HG03439 (cell line): ENCODE results near the gene COQ7.

ENCODE experiments used
- ATAC-seq: cut with Tn5 transposase; IDR thresholded peaks from one replicate; pipeline ENCODE4 v1.9.1; 2021; ENCODE audit warnings: mild to moderate bottlenecking, moderate library complexity; ENCODE audit not compliant: unreplicated experiment

Gene COQ7

DNA sequence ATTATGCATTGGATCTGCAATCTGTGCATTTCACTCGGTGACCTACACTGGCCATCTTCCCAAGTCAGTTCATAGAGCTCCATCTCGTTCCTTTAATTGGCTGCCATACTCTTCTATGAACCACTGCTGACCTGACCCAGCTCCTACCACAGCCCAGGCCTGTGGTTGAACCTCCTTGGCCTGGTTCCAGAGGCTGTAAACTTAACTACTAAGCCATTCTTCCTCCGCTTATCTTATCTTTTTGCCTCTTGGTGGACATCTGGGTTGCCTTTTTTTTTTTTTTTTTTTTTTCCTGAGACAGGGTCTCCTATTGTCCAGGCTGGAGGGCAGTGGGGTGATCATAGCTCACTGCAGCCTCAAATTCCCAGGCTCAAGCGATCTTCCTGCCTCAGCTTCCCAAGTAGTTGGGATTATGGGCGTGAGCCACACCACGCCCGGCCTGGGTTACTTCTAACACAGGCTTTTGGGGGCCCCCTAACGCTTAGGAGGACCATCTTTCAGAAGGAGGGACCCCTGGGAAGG lies 18.3 kb downstream of the COQ7 start:
- ATAC-seq: no peak

DNA sequence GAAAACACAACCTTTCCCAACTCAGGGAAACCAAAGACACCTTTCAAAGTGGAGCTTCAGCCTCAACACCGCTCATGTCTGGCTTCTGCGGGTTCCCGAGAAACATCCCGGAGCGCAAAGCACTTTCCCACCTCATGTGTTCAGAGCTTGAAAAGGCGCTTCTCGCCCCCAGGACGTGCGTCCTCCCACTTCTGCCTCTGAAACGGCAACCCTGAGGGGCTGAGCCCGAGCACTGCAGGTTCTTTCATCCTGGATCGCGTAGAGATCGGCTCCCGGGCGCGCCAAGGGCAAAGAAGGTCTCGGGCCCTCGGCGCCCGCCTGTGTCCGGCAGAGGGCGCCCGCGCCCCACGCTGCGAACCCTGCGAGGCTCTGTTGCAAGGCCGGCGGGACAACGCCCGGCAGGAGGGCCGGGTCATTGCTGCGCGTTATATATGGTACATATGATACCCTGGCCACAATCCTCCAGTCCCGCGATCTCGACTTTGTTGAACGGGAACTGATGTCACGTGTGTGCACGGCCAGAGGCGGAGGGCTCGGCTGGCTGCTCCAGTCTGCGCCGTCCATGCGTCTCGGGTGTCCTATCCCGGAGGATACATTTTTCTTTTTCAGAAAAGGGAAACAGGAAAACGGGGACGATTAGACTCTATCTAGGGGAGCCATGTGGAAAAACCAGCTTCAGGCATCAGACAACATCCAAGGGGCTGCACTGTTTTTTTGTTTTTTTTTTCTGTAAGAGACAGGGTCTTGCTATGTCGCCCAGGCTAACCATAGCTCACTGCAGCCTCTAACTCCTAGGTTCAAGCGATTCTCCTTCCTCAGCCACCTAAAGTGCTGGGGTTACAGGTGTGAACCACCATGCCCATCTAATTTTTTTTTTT lies 19.1 kb downstream of the COQ7 start:
- ATAC-seq: peak; percentile 76

DNA sequence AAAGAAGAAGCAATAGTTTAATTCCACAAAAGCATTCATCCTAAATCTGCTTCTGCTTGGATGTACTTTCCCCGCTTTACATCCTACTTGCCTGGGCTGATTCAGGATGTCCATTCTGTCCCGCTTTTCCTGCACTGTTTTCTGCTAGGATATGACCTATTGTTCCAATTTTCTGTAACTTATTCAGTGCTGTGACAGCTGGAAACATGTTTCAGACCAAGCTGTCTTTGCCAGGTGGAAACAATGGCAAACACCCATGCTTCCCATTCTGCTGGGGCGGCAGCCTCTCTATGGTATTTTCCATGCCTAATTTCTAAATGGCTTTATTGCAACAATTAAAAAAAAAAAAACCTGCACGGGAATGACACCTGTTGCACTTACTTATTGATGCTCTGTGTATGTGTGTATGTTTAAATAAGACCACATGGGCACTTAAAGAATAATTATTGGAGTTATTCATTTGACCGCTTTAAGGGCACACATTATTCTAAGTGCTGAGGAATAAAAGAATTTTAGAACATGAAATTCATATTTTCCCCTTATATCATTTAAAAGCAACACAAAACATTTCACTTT lies 21.0 kb downstream of the COQ7 start:
- ATAC-seq: no peak

DNA sequence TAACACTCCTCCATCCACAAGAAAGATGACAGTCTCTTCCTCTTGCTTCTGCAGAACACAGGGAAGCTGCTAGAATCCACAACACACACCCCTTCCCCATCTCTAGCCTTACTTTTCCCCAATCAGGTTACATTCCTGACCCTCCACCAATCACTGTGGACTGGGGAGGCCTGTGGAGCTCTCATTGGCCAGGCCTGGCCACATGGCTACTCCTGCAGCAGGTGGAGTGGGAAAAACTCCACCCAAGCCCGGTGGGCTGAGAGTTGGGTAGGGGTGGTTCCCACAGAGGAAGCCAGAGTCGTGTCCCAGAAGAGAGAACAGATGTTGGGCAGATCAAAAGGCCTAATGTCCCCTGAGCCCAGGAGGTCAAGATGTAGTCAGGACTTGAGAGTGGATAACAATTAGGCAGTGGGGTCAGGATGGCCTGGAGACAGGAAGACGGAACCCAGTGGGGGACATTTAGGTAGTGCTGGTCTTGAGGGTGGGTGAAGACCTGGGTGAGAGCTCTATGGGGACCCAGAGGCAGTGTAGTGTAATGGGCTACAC lies 22.1 kb downstream of the COQ7 start:
- ATAC-seq: no peak

DNA sequence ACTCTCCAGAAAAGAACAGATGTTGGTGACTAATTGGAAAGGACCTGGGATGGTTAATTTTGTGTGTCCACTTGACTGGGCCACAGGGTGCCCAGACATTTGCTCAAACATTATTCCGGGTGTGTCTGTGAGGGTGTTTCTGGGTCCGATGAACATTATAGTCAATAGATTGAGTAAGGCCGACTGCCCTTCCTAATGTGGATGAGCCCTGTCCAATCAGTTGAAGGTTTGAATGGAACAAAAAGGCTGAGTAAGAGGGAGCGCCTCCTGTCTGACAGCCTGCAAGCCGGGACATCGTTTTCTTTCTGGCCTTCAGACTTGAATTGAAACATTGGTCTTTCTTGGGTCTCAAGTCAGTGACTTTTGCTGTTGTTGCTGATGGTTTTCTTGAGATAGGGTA lies 23.5 kb downstream of the COQ7 start:
- ATAC-seq: no peak

DNA sequence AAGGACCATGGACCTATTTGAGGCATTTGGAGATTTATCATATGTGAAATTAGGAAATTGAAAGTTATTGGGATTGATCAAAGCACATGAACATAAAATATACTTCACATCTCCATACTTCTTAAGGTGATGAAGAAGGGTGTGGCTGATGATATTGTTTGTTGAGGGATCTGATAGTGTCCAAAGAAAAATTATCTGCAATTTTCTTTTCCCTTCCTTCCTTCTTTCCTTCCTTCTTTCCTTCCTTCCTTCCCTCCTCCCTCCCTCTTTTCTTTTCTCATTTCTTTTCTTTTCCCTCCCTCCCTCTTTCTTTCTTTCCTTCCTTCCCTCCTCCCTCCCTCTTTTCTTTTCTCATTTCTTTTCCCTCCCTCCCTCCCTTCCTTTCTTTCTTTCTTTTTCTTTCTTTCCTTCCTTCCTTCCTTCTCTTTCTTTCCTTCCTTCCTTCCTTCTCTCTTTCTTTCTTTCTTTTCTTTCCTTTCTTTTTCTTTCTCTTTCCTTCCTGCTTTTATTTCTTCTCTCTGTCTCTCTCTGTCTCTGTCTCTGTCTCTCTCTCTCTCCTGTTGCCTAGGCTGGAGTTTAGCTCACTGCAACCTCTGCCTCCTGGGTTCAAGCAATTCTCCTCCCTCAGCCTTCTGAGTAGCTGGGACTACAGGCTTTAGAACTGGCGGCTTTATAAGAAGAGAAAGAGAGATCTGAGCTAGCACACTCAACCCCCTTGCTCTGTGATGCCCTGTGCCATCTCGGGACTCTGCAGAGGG lies 25.4 kb downstream of the COQ7 start:
- no peak for ATAC-seq

DNA sequence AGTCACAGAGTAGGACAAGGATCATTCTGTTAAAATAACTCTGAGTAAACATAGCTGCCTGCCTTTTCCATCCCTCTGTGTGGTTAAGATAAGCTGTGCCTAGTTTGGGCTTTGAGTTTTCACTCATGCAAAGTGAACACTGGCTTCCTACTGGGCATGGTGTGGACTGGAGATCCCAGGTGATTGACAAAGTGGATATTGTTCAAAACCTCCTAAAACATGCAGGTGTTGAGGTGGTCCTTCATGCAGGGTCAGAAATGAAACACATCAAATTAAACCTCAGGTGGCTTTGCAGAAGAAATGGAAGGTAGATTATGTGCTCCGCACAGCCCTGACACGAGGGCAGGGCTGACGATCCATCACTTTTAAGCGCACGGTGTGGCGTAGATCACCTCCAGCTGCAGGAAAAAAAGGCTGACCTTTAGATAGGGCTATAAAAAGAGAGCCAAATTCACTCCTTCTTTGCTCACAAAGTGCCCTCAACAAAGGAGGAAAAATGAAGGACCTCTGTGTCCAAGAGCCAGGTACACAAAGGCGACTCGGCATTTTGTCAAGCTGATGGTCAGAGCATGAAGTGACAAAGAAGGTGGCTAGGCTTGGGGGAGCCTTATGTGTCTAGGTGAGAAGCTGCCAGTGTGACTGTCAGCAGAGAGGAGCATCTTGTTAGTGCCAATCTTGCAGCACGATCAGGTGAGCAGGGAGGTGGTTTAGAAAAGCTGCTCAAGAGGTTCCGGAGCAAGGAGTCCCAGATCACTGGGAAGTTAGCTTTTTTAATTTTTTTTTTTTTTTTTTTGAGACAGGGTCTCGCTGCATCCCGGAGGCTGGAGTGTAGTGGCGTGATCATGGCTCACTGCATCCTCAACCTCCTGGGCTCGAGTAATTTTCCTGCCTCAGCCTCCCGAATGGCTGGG lies 26.5 kb downstream of the COQ7 start:
- ATAC-seq: no peak

DNA sequence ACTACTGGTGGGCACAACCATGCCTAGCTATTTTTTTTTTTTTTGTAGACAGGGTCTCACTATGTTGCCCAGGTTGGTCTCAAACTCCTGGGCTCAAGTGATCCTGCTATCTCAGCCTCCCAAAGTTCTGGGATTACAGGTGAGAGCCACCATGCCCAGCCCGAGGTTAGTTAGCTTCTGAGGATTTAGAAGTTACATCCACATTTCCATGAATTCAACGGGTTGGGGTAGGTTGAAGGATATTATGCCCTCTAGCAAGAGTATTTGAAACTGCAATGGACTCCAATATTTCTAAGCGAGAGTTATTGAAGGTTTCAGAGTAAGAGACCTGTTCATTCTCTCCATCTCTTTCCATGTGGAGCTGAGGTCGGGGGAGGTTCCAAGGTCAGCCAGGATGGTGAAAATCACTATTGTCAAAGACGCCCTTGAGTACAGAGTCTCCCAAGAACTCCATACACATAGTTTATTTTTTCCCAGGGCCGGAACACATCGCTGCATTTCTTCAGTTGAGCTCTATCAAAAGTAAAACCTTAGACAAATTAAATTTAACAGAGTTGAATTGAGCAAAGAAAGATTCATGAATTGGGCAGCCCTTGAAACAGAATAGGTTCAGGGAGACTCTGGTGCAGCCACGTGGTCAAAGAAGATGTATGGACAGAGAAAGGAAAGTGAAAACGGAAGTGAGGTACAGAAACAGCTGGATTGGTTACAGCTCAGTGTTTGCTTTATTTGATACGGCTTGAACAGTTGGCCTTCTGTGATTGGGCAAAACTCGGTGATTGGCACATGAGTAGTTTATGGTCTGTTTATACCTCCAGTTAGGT lies 27.3 kb downstream of the COQ7 start:
- no peak for ATAC-seq

DNA sequence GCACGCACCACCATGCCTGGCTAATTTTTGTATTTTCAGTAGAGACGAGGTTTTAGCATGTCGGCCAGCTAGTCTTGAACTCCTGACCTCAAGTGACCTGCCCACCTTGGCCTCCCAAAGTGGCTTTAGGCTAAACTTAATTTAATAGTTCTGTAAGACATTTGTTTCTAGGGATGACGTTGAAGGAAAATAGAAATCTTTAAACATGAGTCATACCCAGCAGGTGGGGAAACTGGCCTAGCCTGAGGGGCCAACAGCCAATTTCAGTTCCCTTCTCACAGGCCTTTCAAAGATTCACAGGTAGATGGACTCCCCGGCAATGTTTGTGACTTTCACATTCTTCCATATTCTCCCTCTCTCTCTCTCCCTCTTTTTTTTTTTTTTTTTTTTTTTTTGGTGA lies 28.2 kb downstream of the COQ7 start:
- no peak for ATAC-seq

DNA sequence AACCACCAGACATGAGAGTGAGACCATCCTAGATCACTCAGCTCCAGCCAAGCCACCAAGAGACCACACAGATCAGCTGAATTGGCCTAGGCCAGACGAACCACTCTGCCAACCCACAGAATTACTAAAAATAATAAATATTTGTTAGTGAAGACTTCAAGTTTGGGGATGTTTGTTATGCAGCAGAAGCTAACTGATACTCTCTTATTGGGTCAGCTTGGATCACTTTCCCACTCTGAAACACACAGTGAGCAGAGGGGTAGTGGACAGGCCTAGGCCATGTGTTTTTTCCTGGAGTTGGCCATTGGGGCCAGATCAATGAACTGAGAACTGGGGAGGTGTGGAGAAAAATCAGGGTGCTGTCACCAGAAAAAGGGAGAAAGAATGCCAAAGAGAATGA lies 30.8 kb downstream of the COQ7 start:
- no peak for ATAC-seq

DNA sequence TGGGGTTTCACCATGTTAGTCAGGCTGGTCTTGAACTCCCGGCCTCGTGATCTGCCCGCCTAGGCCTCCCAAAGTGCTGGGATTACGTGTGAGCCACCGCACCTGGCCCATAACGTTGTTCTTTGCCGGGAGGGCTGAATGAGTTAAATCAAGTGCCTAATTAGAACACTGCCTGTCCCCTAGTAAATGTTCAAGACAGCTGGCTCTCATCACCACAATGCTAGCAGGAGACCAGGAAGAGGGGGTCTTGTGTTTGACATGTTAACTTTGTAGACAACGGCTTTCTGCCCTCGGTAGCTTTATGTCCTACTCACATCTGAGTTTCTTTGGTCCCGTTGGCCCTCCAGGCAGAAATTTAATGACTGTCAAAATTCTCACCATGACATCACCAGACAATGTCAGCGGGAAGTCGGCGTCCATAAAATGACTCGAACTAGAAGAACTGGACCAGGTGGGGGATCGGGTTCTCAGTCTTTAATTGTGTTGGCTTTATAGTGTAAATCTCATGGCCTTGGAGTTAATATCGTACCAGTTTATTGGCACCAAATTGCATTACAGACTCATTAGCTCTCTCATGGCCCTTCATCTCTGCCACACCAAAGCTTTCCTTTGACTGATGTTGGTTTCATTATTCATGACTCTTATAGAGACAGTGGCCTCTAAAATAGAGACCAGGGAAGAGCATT lies 34.9 kb downstream of the COQ7 start:
- no peak for ATAC-seq

DNA sequence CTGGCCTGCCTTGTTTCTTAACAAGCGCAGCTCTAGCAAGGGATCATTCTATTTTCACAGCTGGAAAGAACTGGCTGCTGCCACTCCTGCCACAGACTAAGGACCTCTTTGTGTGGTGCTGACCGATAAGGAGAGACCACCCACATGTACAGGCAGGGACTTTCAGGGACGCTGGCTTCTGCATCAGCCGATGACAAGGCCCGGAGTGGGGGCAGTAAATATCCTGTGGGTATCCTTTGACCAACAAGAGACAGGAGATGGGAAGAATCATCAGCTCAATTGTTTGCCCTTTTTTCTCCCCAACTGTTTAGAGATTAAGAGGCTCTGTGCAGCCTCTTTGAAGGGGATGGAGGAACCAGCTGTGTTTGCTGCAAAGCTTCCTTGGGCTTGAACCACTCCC lies 37.2 kb downstream of the COQ7 start:
- ATAC-seq: no peak

DNA sequence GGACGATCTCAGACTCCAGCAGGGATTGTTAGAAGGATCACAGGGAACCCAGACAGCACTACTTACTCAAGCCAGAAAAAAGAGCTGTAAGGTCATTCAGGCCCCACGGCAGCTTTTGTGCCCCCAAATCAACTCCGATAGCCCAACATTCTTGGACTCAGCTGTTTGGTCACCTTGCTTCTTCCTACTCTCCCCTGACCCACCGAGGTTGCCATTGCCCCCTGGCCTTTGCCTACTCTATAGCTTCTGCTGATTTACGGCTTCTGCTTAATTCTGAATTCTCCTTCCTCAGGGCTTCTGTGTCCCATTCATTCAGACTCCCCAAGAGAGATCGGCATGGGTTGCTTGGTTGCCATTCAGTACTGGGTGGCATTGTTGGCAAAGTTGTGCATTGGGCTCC lies 37.7 kb downstream of the COQ7 start:
- ATAC-seq: no peak

DNA sequence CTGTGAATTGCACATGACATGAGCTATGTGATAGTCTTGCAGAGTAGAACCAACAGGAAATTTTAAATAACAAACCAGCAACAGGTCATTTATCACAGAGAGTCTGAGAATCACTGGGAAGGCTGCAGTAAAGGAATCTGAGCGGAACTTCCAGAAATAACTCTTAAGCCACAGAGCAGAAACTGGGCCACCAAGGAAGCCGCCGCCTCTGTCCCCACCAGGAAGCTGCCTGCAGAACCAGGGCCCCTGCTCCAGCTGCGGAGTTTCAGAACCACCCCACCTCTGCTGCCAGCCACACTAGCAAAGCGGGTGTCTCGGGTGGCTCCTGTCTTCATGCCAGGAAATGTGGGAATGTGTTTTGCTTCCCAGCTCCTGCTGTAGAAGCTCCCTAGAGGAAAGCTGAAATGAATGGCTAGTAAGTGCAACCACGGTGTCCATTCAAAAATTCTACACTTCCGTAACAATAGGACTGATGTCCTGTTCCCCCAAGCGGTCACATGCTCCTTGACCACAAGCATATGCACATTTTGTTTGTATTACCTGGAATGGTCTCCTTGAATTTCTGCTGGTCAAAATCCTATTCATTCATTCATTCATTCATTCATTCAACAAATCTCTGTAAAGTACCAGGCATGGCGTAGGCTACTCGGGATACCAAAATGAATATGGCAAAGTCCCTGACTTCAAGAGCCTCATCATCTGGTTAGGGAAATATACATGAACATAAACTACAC lies 38.6 kb downstream of the COQ7 start:
- ATAC-seq: no peak

DNA sequence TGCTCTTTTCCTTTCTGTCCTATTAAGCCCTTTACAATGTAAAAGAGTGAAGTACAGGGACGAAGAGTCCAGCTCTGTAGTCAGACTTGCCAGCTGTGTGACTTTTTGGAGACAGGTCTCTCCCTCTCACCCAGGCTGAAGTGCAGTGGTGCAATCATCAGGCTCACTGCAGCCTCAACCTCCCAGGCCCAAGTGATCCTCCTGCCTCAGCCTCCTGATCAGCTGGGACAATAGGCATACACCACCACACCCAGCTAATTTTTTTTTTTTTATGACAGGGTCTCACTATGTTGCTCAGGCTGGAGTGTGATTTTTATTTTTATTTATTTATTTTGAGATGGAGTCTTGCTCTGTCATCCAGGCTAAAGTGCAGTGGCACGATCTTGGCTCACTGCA lies 39.2 kb downstream of the COQ7 start:
- ATAC-seq: no peak

DNA sequence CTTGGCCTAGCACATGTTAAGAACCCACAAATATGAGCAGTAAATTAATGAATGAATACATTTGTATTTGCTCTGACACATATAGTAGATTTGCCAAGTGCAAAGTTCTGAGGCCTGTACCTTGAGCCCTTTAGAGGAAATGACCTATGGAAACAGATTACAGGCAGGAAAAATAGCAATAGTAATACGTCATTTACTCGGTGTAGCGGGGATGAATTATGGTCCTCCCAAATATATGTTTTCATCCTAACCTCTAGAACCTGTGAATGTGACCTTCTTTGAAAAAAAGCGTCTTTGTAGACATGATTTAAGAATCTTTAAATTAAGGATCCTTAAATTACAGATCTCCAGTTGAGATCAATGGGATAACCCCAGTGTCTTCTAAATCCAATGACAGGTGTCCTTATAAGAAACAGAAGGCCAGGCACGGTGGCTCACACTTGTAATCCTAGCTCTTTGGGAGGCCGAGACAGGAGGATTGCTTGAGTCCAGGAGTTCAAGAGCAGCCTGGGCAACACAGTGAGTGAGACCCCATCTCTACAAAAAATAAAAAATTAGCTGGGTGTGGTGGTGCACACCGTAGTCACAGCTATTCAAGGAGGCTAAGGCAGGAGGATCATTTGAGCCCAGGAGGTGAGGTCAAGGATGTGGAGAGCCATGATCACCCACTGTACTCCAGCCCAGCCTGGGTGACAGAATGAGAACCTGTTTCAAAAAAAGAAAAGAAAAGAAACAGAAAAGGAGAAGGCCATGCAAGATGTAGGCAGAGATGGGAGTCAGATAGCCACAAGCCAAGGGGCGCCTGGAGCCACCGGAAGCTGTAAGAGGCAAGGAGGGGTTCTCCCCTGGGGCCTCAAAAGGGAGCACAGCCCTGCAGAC lies 41.2 kb downstream of the COQ7 start:
- no peak for ATAC-seq

DNA sequence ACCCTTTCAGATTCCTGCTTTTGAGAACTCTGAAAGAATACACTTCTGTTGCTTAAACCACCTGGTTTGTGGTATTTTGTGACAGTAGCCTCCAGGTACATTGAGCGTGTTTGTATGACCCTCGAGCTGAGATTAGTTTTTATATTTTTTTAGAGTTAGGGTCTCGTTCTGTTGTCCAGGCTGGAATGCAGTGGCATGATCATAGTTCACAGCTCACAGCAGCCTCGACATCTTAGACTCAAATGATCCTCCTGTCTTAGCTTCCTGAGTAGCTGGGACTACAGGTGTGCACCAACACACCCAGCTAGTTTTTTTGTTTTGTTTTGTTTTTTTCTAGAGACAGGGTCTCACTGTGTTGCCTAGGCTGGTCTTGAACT lies 41.9 kb downstream of the COQ7 start:
- no peak for ATAC-seq
